22Rv1 (cell line): ENCODE results near the gene GPATCH8.

Experiments
- CTCF ChIP-seq: fragments of 450-650 bp; IDR thresholded peaks from 2 replicates; pipeline ENCODE4 v1.5.1; 2017; ENCODE audit warnings: mild to moderate bottlenecking
- ZFX ChIP-seq: fragments of 450-650 bp; IDR thresholded peaks from 2 replicates; pipeline ENCODE4 v1.6.1; 2017; ENCODE audit warnings: antibody characterized with exemption, borderline replicate concordance

- TF ChIP-seq CTCF (no peak), ZFX (no peak)
Observed at GRCh38 chr17:44380767-44381166, 122.4 kb downstream of the GPATCH8 start.
